Endothelial cell (in vitro differentiated cells): Measurements from ENCODE around the gene CD59. TPM values are rescaled to one million over a fixed set of nuclear protein-coding genes. Genes with fewer than 3 reads are reported as not detected.

ENCODE experiments used
- total RNA-seq: library from RNA; stranded (reverse); fragmentation: NEBNext Ultra II Directional; extraction: Animal tissue kit (Norgen Biotek cat#: 25700); gene quantifications from one replicate; pipeline ENCODE4 v1.2.1, GENCODE V29; 2021; ENCODE audit not compliant: unreplicated experiment

Gene CD59
- total RNA-seq, 1 donor from 2014 or later = 101 TPM

Other genes starting within 250 kb of the CD59 start
- not detected for gene C11orf91, start 35.6 kb downstream of the CD59 start, total RNA-seq
- 22.6 TPM for gene FBXO3, start 38.1 kb upstream of the CD59 start, total RNA-seq
- gene LMO2, start 155.7 kb upstream of the CD59 start, total RNA-seq = 223 TPM